Adrenal gland (tissue), 5 donors: Measurements from ENCODE around the gene CLIC4.

Source experiments
- POLR2A ChIP-seq, 2 donors: fragments of 450-650 bp; IDR thresholded peaks; one replicate each; pipeline ENCODE4 v1.6.1; 2017; ENCODE audit warnings: antibody characterized with exemption in 2 of 2, mild to moderate bottlenecking in 2 of 2, moderate library complexity in 1 of 2
- TF ChIP-seq, protein P1 (sequence below), 6 experiments: fragments of 450-650 bp in 4 of 6; fragments of 200-600 bp in 2 of 6; sonication (generic) in 1 of 6; IDR thresholded peaks; 1 replicate in 5 of 6; 2 replicates in 1 of 6; pipeline versions ENCODE4 v1.5.1 to v1.8.0; 2016 to 2021; ENCODE audit warnings: antibody characterized with exemption in 6 of 6, mild to moderate bottlenecking in 2 of 6, moderate library complexity in 1 of 6
- donor health status: DM: no; HTN: no; CAD: no.

DNA sequence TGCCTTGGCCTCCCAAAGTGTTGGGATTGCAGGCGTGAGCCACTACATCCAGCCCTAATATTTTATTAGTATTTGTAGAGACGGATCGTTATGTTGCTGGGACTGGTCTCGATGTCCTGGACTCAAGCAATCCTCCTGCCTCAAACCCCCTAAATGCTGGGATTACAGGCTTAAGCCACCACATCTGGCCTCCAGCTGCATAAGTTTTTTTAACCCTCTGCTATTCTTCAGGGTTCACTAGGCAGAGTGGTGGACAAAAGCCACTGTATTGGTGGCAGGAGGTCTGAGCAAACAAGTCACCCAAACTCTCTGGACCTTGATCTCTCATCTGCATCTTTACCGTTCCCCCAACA, 10.1 kb upstream of the CLIC4 start:
- no peak for TF ChIP-seq POLR2A (IDR thresholded peaks at IDR 0.05)
- TF ChIP-seq, protein P1, sequence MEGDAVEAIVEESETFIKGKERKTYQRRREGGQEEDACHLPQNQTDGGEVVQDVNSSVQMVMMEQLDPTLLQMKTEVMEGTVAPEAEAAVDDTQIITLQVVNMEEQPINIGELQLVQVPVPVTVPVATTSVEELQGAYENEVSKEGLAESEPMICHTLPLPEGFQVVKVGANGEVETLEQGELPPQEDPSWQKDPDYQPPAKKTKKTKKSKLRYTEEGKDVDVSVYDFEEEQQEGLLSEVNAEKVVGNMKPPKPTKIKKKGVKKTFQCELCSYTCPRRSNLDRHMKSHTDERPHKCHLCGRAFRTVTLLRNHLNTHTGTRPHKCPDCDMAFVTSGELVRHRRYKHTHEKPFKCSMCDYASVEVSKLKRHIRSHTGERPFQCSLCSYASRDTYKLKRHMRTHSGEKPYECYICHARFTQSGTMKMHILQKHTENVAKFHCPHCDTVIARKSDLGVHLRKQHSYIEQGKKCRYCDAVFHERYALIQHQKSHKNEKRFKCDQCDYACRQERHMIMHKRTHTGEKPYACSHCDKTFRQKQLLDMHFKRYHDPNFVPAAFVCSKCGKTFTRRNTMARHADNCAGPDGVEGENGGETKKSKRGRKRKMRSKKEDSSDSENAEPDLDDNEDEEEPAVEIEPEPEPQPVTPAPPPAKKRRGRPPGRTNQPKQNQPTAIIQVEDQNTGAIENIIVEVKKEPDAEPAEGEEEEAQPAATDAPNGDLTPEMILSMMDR (IDR thresholded peaks at IDR 0.05) = no peak
